NCI-H1436 treated with DMSO at 0.1 percent for 48 hours (cell line): Measurements from ENCODE around the gene C12orf43.

Source experiments
- DNase-seq: peaks from one replicate; lab custom pipeline; 2025; lab: John Stamatoyannopoulos, UW

C12orf43 gene

DNA sequence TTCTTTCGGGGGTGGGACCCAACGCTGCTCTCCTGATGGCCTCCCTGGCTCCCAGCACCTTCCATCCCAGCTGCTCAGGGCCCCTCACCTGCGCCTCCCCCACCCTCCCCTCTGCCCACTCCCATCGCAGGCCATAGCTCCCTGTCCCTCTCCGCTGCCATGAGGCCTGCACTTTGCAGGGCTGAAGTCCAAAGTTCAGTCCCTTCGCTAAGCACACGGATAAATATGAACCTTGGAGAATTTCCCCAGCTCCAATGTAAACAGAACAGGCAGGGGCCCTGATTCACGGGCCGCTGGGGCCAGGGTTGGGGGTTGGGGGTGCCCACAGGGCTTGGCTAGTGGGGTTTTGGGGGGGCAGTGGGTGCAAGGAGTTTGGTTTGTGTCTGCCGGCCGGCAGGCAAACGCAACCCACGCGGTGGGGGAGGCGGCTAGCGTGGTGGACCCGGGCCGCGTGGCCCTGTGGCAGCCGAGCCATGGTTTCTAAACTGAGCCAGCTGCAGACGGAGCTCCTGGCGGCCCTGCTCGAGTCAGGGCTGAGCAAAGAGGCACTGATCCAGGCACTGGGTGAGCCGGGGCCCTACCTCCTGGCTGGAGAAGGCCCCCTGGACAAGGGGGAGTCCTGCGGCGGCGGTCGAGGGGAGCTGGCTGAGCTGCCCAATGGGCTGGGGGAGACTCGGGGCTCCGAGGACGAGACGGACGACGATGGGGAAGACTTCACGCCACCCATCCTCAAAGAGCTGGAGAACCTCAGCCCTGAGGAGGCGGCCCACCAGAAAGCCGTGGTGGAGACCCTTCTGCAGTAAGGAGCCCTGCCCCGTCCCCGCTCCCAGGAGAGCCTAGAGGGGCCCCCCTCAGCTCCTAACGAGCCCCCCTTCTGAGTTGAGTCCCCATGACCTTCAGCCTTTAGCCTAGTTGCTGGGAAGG is 37.7 kb downstream of the C12orf43 start, which contains the start of gene HNF1A:
TSS of gene HNF1A (plus strand) at position 248 of the 924 bp plus-strand sequence. CDS start at position 474, 226 bp downstream.
- no peak for DNase-seq

DNA sequence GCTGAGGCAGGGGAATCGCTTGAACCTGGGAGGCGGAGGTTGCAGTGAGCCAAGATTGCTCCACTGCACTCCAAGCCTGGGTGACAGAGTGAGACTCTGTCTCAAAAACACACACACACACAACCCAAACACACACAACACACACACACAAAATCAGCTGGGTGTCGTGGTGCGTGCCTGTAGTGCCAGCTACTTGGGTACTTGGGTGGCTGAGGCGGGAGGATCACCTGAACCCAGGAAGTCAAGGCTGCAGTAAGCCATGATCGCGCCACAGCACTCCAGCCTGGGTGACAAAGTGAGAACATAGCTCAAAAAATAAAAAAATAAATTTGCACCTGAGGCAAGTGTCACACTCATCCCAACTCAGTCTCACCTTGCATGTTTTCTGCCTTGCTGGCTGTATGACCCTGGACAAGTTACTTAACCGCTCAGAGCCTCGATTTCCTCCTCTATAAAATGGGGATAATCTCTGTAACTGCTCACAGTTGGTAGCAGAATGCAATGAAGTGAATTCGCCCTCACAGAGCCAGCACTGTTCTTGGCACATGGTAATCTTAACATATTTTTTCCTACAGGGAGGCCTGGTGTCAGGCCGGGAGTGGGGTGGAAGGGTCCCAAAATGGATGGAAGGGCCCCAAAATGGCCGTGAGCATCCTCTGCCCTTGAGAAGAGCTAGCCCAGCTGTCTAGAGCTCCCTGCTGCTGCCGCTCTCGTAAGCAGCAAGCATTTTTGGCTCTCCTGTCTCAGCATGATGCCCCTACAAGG is 38.6 kb downstream of the C12orf43 start:
- no peak for DNase-seq

DNA sequence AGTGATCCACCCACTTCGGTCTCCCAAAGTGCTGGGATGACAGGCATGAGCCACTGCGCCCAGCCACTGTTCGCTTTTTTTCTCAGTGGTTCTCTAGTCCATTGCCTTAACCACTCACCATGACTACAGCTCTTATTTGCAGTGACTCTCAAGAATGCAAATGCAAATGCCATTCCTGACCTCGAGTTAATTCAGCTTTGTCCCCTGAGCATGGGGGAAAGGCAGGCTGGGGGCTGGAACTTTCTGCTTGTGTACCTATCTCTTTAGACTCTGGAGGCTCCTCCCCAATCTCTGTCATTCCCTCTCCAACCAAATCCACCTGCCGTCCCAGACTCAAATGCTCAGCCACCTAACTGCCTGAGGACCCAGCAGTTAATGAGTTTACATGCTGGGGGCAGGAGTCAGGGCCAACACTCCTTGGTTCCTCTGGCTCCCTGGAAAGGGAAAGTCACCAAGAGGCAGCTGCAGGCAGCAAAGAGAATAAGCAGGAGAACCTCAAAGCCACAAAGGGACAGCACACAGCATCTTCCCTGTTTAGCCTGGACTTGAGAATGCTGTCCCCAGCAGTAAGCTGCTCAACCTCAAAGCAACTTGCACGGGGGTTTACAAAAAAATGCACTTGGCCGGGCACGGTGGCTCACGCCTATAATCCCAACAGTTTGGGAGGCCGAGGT is 43.3 kb downstream of the C12orf43 start:
- DNase-seq, result no peak

DNA sequence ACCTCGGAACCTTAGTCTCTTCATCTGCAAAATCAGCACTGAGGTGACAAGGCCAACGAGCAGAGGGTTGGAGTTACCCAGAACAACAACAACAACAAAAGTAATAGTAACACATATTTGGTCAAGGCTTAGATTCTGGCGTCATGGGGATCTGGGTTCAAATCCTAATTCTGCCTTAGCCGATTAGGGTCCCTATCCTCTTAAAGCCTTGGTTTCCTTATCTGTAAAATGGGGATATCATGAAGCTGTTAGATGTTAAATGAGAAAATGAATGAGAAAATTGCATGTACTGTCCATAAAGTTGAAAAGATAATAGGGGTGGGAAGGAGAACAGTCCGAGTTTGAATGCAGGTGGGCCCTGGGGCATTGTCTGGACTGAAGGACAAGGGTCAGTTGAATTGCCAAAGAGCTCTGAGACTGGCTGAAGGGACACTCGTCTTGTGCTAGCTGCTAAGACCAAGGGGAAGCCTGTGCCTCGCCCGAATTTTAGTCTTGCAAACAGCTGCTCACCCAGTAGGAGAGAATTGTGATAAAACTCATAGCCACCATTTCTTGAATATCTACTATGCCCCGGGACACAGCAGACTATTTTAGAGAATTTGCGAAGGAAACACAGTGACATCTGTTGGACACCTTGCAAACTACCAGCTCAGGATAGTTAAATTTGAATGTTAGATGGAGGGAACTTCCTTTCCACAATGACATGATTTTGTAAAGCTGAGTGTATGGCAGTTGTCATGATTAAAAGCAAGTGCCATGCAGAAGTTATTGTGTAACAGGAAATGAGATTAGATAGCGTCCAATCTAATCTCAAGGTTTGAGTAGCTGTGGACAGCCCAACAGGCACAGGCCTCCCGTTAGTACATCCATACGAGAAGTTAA is 44.7 kb downstream of the C12orf43 start:
- peak; percentile 9 for DNase-seq

DNA sequence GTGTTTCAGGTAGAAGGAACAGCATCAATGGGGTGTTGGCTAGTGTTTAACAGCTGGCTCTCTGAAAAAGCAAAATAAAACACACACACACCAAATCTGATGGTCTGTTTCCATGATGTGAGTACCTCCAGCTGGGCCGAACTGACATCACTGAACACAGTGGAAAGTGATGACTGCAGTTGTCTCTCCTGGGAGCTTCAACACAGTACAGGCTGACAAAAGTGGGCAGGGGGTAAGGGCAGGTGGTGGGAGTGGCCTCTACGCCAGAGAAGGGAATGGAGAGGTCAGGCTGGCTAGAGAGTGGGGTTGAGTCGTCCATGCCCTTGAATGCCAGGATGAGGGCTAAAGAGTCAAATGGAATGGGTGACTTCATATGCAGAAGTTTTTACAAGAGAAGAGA is 46.0 kb downstream of the C12orf43 start:
- no peak for DNase-seq

DNA sequence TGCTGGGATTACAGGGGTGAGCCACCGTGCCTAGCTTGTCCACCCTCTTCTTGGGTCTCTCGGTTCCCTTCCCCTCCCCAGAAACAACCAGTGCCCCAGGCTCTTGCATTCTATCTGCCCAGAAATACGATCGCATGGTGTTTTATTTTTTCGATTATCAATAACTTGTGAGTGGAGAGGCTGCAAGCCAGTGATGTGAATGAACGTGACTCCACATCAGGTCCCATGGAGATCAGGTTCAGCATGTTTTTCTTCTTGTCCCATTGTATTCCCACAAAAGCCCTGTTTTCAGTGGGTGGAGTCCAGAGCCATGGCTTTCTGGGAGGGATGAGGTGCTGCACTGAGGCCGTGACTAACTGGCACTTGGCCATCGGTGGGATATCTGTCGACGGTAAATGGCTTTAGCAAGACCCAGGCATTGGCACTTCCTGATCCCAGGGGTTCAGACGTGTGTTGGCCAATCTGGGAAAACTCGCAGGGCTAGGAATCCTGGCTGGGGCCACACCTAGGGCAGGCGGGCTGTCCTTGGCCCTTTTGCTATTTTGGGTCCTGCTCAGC is 50.7 kb downstream of the C12orf43 start:
- DNase-seq, result no peak

DNA sequence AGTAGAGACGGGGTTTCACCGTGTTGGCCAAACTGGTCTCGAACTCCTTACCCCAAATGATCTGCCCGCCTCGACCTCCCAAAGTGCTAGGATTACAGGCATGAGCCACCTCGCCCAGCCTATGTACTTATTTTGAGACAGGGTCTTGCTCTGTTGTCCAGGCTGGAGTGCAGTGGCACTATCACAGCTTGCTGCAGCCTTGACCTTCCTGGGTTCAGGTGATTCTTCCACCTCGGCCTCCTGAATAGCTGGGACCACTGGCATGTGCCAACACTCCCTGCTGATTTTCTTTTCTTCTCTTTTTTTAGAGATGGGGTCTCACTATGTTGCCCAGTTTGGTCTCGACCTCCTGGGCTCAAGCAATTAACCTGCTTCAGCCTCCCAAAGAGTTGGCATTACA is 52.0 kb downstream of the C12orf43 start:
- no peak for DNase-seq

DNA sequence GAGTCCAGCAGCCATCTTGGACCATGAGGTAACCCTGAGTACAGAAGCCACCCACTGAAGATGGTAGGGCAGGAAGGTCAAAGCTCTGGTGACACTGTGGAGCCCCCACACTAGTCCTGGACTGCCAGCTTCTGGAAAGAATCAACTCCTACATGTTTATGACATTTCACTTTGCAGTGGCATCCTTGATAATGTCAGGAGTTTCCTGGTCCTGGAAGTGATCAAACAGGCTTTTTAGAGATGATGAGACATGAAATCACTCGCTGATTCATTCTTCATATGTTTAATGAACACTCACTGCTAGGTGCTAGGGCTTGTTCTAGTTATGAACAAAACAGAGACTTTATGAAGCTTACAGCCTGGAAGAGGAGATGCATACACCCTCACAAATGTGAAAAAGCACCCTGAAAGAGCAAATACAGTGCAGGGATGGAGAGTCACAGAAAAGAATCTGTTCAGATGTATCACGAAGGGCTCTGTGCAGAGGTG is 53.7 kb downstream of the C12orf43 start:
- no peak for DNase-seq

DNA sequence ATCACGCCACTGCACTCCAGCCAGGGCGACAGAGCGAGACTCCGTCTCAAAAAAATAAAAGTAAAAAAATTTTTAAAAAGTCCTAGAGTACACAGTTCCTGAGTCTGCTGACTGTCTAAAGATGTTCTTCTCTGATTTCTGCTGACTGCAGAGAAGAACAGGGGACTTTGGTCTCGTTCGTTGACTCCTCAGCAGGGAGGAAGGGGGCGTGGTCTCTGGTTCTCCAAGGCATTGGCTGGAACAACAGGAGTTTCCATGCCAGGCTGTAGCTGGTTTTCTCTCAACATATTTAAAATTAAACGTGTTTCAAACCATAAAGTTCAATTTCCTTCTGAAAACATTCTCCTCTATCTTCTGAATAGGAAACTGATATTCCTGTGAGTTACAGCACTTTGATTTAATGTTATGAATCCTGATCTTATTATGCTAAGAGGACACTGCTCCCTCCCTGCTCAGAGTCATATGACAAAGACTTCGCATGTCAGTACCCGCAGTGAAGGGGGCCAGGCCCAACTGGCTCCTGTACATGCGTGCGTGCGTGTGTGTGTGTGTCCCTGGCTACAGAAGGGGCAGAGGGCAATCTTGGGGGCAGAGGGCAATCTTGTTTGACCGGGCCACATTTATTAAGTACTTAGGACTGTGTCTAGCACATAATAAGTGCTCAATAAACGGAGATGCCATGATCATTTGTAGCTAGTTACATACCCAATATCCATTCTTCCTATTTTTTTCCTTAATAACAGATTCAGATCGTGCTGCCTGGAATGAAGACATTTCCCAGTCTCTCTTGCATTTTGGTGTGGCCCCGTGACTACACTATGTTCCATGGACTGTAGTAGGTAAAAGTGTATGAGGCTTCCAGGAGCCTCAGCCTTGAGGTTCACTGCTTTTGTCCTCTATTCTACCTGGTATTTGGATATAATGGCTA is 54.4 kb downstream of the C12orf43 start:
- DNase-seq, result no peak

DNA sequence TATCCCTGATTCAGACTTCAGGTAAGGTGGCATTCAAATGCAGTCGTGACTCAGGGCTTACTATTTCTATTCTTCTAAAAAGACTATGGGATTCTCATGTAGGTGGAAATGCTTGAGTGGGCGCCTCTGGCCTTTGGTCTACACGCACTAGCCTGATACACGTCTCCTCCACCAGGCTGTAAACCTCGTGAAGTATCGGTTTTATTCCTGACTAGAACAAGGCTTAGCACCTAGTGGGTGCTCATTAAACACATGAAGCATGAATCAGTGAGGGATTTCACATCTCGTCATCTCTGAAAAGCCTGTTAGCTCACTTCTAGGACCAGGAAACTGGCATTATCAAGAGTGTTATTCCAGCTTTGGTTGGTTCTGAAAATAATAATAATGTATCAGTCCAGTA is 55.6 kb downstream of the C12orf43 start:
- no peak for DNase-seq

DNA sequence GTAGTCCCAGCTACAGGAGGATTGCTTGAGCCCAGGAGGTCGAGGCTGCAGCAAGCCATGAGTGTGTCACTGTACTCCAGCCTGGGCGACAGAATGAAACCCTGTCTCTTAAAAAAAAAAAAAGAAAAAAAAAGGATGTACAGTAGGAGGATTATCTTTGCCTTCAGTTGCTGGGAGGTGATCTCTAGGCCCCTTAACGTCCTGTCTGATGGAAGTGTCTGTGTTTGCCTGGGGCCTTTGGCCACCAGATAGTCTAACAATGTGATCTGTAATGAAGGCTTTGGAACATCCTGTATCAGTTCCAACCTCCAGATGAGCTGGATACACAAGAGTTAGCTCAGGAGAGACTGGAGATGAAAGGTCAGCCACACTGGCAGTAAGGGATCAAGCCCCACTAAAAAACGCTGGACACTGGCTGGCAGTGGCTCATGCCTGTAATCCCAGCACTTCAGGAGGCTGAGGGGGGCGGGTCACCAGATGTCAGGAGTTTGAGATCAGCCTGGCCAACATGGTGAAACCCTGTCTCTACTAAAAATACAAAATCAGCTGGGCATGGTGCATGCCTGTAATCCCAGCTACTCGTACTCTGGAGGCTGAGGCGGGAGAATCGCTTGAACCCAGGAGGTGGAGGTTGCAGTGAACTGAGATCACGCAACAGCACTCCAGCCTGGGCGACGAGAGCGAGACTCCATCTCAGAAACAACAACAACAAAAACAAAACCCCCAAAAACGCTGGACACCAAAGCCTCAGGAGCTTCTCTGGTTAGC is 57.0 kb downstream of the C12orf43 start:
- DNase-seq, result no peak

DNA sequence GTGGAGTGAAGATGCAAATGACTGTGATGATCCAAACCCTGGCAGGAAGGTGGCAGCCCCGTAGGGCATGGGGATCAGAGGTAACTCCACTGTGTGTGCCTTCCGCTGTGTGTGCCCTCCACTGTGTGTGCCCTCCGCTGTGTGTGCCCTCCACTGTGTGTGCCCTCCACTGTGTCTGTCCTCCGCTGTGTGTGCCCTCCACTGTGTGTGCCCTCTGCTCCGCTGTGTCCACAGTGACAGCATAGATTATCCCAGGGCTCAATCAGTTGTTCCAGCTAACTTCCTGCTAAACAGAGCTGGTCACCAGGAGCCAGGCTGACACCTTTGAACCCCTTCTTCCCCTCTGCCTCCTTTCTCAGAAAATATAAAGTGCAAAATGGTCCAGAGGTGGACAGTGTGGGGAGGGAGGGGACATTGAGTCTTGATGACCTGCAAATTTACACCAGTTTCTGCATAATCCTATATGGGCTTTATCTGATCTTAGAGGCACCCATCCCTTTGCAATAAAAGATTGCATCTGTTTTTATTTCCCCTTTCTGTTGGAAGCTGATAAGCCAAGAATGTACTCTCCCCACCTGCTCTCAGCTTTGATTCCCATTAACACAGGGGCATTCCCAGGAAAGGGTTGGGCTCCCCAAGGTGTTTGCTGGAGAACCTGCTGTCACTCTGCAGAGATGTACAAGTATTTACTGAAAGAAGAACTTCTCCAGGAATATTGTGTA is 59.5 kb downstream of the C12orf43 start:
- no peak for DNase-seq

DNA sequence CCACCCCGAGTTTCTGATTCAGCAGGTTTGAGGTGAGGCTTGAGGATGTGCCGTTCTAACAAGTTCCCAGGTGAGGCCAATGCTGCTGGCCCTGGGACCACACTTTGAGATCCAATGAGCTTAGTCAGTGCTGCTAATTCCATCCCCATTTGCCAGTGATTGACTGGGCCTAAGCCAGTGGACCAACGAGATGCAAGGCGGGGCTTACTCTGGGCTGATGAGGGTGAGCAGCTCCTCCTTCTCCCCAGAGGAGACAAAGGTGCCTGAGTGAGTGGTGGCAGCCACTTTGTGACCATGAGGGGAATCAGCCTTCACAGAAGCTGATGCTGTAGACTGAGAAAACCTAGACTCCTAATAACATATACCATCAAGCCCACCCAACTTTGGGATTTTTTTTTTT is 61.1 kb downstream of the C12orf43 start:
- DNase-seq, result no peak

DNA sequence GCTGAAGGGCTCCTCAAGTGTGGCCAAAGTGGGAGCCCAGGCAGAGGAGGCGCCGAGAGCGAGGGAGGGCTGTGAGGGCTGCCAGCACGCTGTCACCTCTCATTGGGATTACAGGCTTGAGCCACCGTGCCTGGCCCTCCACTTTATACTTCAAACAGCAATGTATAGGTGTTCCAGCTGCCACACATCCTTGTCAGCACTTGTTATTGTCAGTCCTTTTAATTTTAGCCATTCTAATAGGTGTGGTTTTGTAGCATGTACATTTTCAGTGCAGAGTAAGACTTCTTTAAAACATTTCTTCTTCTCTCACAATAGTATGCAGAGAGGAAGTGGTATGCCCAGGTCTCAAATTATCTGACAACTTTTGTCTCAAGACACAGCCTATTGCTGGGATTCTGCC is 65.5 kb downstream of the C12orf43 start:
- DNase-seq, result no peak
